H9 (cell line): ENCODE data around the gene GATA5. TPM values are rescaled to one million over a fixed set of nuclear protein-coding genes. Genes with fewer than 3 reads are reported as not detected.

Experiments used
- DNase-seq: peaks from one replicate; pipeline ENCODE4 v3.0.0-alpha.2; 2017
- H2AFZ ChIP-seq: one replicate; pipeline ENCODE4 v1.6.1; 2013; ENCODE audit warnings: mild to moderate bottlenecking, low read length, control low read depth, moderate library complexity
- H2AK5ac ChIP-seq: 2 replicates; pipeline ENCODE4 v1.6.1; 2013; ENCODE audit warnings: low read length, control low read depth, mixed read lengths; ENCODE audit not compliant: insufficient read length
- H2BK120ac ChIP-seq: one replicate; pipeline ENCODE4 v1.6.1; 2013; ENCODE audit warnings: low read depth, mild to moderate bottlenecking, low read length, control low read depth, inconsistent platforms; ENCODE audit not compliant: poor library complexity, severe bottlenecking
- H2BK12ac ChIP-seq: 2 replicates; pipeline ENCODE4 v1.6.1; 2013; ENCODE audit warnings: low read length, control low read depth, mixed read lengths, low read depth; ENCODE audit not compliant: insufficient read length
- H2BK15ac ChIP-seq: 2 replicates; pipeline ENCODE4 v1.6.1; 2013; ENCODE audit warnings: low read depth, low read length, control low read depth
- H2BK20ac ChIP-seq: one replicate; pipeline ENCODE4 v1.6.1; 2013; ENCODE audit warnings: low read depth, mild to moderate bottlenecking, low read length, control low read depth, inconsistent platforms; ENCODE audit not compliant: poor library complexity, severe bottlenecking
- H2BK5ac ChIP-seq: 2 replicates; pipeline ENCODE4 v1.6.1; 2013; ENCODE audit warnings: low read length, control low read depth, mixed read lengths; ENCODE audit not compliant: insufficient read length
- H3K14ac ChIP-seq: 2 replicates; pipeline ENCODE4 v1.6.1; 2013; ENCODE audit warnings: low read length, control low read depth; ENCODE audit not compliant: insufficient read depth
- H3K18ac ChIP-seq: 2 replicates; pipeline ENCODE4 v1.6.1; 2013; ENCODE audit warnings: low read depth, mild to moderate bottlenecking, mixed read lengths, low read length, control low read depth; ENCODE audit not compliant: insufficient read length
- H3K23ac ChIP-seq: 2 replicates; pipeline ENCODE4 v1.6.1; 2013; ENCODE audit warnings: low read length, control low read depth, mixed read lengths, low read depth; ENCODE audit not compliant: insufficient read length
- H3K23me2 ChIP-seq: 2 replicates; pipeline ENCODE4 v1.6.1; 2013; ENCODE audit warnings: low read depth, mild to moderate bottlenecking, mixed read lengths, low read length, control low read depth; ENCODE audit not compliant: insufficient read length, poor library complexity, severe bottlenecking
- H3K27ac ChIP-seq: 2 replicates; pipeline ENCODE4 v1.5.1; 2013; ENCODE audit warnings: low read length, control low read depth, mixed read lengths, low read depth; ENCODE audit not compliant: insufficient read length
- H3K27me3 ChIP-seq: 2 replicates; pipeline ENCODE4 v1.6.1; 2013; ENCODE audit warnings: low read length, control low read depth, inconsistent platforms; ENCODE audit not compliant: insufficient read depth
- H3K4ac ChIP-seq: 2 replicates; pipeline ENCODE4 v1.6.1; 2013; ENCODE audit warnings: low read depth, mild to moderate bottlenecking, control low read depth, inconsistent platforms, low read length, moderate library complexity
- H3K4me1 ChIP-seq: 2 replicates; pipeline ENCODE4 v1.6.1; 2013; ENCODE audit warnings: low read length, control low read depth, inconsistent platforms; ENCODE audit not compliant: insufficient read depth
- H3K4me2 ChIP-seq: 2 replicates; pipeline ENCODE4 v1.6.1; 2013; ENCODE audit warnings: low read length, control low read depth, mixed read lengths; ENCODE audit not compliant: insufficient read length, insufficient read depth
- H3K56ac ChIP-seq: 2 replicates; pipeline ENCODE4 v1.6.1; 2013; ENCODE audit warnings: low read depth, mild to moderate bottlenecking, mixed read lengths, low read length, control low read depth; ENCODE audit not compliant: insufficient read length
- H3K79me1 ChIP-seq: 2 replicates; pipeline ENCODE4 v1.6.1; 2013; ENCODE audit warnings: low read depth, mild to moderate bottlenecking, moderate library complexity, low read length, control low read depth, inconsistent platforms; ENCODE audit not compliant: insufficient read depth, poor library complexity, severe bottlenecking
- H3K79me2 ChIP-seq: 2 replicates; pipeline ENCODE4 v1.6.1; 2013; ENCODE audit warnings: low read length, control low read depth, inconsistent platforms; ENCODE audit not compliant: insufficient read depth
- H3K9ac ChIP-seq: 2 replicates; pipeline ENCODE4 v1.6.1; 2013; ENCODE audit warnings: low read length, control low read depth, mixed read lengths; ENCODE audit not compliant: insufficient read length; ENCODE audit errors: extremely low read depth
- H3K9me3 ChIP-seq: one replicate; pipeline ENCODE4 v1.6.1; 2013; ENCODE audit warnings: low read depth, low read length, inconsistent platforms; ENCODE audit not compliant: control insufficient read depth
- H3T11ph ChIP-seq: one replicate; pipeline ENCODE4 v1.6.1; 2013; ENCODE audit warnings: mild to moderate bottlenecking, low read length, control low read depth, inconsistent platforms
- H4K20me1 ChIP-seq: one replicate; pipeline ENCODE4 v1.6.1; 2013; ENCODE audit not compliant: control insufficient read depth, insufficient read length, insufficient read depth
- H4K5ac ChIP-seq: 2 replicates; pipeline ENCODE4 v1.6.1; 2013; ENCODE audit warnings: low read depth, mild to moderate bottlenecking, mixed read lengths, low read length, control low read depth; ENCODE audit not compliant: insufficient read length
- H4K8ac ChIP-seq: replicated peaks from 2 replicates; pipeline ENCODE4 v1.6.1; 2013; ENCODE audit warnings: low read length, control low read depth, mixed read lengths, low read depth; ENCODE audit not compliant: insufficient read length
- H4K91ac ChIP-seq: 2 replicates; pipeline ENCODE4 v1.6.1; 2013; ENCODE audit warnings: low read depth, mild to moderate bottlenecking, moderate library complexity, mixed read lengths, low read length, control low read depth; ENCODE audit not compliant: insufficient read length
- H3K27ac Mint-ChIP-seq, 3 experiments: 2 replicates in 2 of 3; 3 replicates in 1 of 3; pipeline ENCODE4 v1.8.0; 2020 to 2021; ENCODE audit warnings: mixed read lengths in 3 of 3, mild to moderate bottlenecking in 1 of 3, moderate library complexity in 1 of 3
- H3K27me3 Mint-ChIP-seq: 2 replicates; pipeline ENCODE4 v1.8.0; 2021; ENCODE audit warnings: low read depth, mild to moderate bottlenecking, moderate library complexity, mixed read lengths
- H3K36me3 Mint-ChIP-seq, 3 experiments: 2 replicates in 2 of 3; 3 replicates in 1 of 3; pipeline ENCODE4 v1.8.0; 2020 to 2021; ENCODE audit warnings: low read depth in 3 of 3, mixed read lengths in 3 of 3; ENCODE audit not compliant: insufficient read depth in 1 of 3
- H3K4me1 Mint-ChIP-seq, 2 experiments: 2 replicates each; pipeline ENCODE4 v1.8.0; 2020; ENCODE audit warnings: mixed read lengths in 2 of 2
- H3K4me3 Mint-ChIP-seq, 2 experiments: 2 replicates in 1 of 2; 3 replicates in 1 of 2; pipeline ENCODE4 v1.8.0; 2020 to 2021; ENCODE audit warnings: mild to moderate bottlenecking in 2 of 2, mixed read lengths in 2 of 2, moderate library complexity in 1 of 2
- H3K9me3 Mint-ChIP-seq, 2 experiments: 2 replicates in 1 of 2; 3 replicates in 1 of 2; pipeline ENCODE4 v1.8.0; 2020; ENCODE audit warnings: mild to moderate bottlenecking in 2 of 2, mixed read lengths in 2 of 2, moderate library complexity in 1 of 2
- CTCF ChIP-seq: fragments of 200-600 bp; sonication (generic); conservative IDR thresholded peaks from 3 replicates; pipeline ENCODE4 v1.8.0; 2021; ENCODE audit warnings: antibody characterized with exemption, mild to moderate bottlenecking
- WGBS: extraction: QIAGEN DNeasy Blood & Tissue Kit; methylation state at CpG from one replicate; pipeline ENCODE4 v1.1.7; 2013; ENCODE audit warnings: missing lambda C conversion rate, low lambda C conversion rate, mixed read lengths; ENCODE audit not compliant: insufficient read length; ENCODE audit errors: extremely low coverage; 5-methylcytosine and 5-hydroxymethylcytosine counted together
- total RNA-seq: library from RNA; stranded (reverse); gene quantifications from 2 replicates; pipeline ENCODE4 v1.2.1, GENCODE V29; 2021

The GATA5 gene
- total RNA-seq, 1 experiment from 2014 or later: 0.24 TPM

GRCh38 chr20:62480318-62480717, 4.5 kb upstream of the GATA5 start:
- Histone ChIP-seq H3K27me3 (peaks cover 59% of the 10 kb centered on the region), H4K20me1 (no peaks in the 10 kb centered on the region), H2AK5ac (no peak overlapping the region), H3K23me2 (peaks cover 15% of the 10 kb centered on the region), H3K4me2 (no peak overlapping the region), H2AFZ (no peak overlapping the region), H2BK20ac (no peak overlapping the region), H3K4ac (no peak overlapping the region), H3K56ac (no peak overlapping the region), H3K23ac (no peak overlapping the region), H2BK120ac (no peak overlapping the region), H4K91ac (no peak overlapping the region), H4K5ac (no peak overlapping the region), H3K9ac (no peak overlapping the region), H3K79me1 (no peaks in the 10 kb centered on the region), H2BK12ac (no peak overlapping the region), H3K14ac (no peak overlapping the region), H3T11ph (no peak overlapping the region), H3K27ac (no peak overlapping the region), H3K18ac (no peak overlapping the region), H3K79me2 (no peaks in the 10 kb centered on the region), H4K8ac (no peak overlapping the region), H2BK5ac (no peak overlapping the region), H3K9me3 (no peaks in the 10 kb centered on the region), H2BK15ac (no peak overlapping the region), H3K4me1 (no peaks in the 10 kb centered on the region; the same call in 1 of the 2 replicates)
- WGBS: no CpG with 5 or more reads among the region's 9 CpGs
- H3K4me1 Mint-ChIP-seq: peaks cover 18 to 47% of the 10 kb centered on the region in 2 experiments
- no peak overlapping the region for H3K27ac Mint-ChIP-seq
- no peak for DNase-seq
- no peak for TF ChIP-seq CTCF
- H3K27me3 Mint-ChIP-seq: peaks cover 78% of the 10 kb centered on the region
- peaks cover 0 to 2% of the 10 kb centered on the region in 2 experiments; a peak in 1 of 5 replicates for H3K9me3 Mint-ChIP-seq
- no peak overlapping the region for H3K4me3 Mint-ChIP-seq
- no peaks in the 10 kb centered on the region for H3K36me3 Mint-ChIP-seq
